Stimulated activated naive CD4-positive, alpha-beta T cell treated with Interleukin-2 at 50 U/mL for 16 hours (primary cell): ENCODE data around the gene HSP90AB1.

Source experiments
- DNase-seq: peaks from one replicate; lab custom pipeline; 2025; lab: John Stamatoyannopoulos, UW

Gene HSP90AB1

DNA sequence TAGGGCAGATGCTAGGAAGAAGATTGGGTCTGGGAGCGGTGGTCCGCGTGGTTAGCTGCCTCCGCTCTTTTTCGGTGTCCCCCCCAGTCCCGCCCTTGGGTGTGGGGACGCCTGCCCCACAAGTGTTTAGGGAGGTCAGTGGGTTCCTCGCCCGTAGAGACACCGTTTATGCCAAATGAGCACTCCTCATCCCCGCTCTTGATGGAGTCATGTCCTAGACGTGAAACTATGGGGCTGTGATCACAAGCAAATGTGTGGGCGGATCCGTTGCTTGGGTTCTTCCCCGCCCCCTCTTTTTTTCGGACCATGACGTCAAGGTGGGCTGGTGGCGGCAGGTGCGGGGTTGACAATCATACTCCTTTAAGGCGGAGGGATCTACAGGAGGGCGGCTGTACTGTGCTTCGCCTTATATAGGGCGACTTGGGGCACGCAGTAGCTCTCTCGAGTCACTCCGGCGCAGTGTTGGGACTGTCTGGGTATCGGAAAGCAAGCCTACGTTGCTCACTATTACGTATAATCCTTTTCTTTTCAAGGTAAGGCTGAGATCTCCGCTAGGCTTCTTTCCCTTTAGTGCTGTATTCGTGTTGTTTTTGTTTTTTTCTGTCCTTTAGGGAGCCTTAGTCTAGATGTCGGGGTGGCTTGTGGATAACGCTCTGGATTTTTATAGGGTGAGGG is at the start of gene HSP90AB1:
TSS of gene HSP90AB1 (plus strand) at position 439 of the 675 bp plus-strand sequence. CDS start 1,529 bp downstream, outside the sequence.
- DNase-seq, result peak; percentile 95

DNA sequence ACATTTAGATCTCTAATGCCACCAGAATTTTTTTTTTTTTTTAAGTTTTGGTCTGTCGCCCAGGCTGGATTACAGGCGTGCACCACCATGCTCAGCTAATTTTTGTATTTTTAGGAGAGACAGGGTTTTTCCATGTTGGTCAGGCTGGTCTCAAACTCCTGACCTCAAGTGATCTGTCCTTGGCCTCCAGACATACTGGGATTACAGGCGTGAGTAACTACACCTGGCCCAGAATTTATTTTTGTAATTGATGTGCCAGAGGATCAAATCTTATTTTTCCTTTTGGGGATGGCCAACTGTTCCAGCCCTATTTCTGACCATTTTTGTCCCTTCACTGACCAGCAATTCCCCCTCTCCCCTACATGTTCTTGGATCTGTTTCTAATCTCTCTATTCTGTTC is 48.2 kb upstream of the HSP90AB1 start:
- DNase-seq, result no peak

- DNase-seq, result no peak
Measured at GRCh38 chr6:44199883-44200282, 47.0 kb upstream of the HSP90AB1 start.

- DNase-seq, result no peak
Measured at GRCh38 chr6:44201200-44201599, 45.7 kb upstream of the HSP90AB1 start.

DNA sequence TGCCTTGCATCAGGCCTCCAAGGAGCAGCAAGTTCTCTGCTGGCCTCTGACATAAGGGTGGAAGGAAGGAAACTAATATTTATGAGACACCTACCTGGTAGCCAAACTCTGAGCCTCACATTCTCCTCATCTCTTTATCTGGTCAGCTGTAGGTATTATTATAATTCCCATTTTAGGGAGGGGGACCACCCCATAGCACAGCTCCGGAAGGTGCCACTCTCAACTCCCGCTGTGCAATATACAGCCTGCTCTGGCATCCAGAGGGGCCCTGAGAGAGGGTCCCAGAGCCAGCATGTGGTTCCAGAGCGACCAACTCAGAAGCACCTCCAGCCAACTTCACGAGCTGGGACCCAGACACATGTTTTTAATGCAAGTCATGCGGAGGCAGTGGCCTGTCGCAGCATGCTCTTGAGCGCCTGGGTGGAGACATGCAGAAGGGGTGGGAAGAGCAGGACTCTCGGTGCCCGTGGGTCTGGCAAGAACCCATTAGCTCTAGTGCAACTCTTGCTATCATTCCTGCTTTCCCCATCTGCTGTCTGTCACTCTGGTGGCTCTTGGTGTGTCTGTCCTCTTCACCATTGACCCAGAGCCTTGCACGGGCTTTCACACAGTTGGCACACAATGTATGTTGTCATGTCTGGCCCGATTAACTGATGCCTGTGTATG is 45.1 kb upstream of the HSP90AB1 start:
- no peak for DNase-seq

GRCh38 chr6:44202332-44202971 is 44.4 kb upstream of the HSP90AB1 start:
- DNase-seq, result no peak

- DNase-seq, result no peak
Measured at GRCh38 chr6:44202972-44203750, 43.7 kb upstream of the HSP90AB1 start.

- DNase-seq, result no peak
Measured at GRCh38 chr6:44203955-44204354, 42.9 kb upstream of the HSP90AB1 start.

DNA sequence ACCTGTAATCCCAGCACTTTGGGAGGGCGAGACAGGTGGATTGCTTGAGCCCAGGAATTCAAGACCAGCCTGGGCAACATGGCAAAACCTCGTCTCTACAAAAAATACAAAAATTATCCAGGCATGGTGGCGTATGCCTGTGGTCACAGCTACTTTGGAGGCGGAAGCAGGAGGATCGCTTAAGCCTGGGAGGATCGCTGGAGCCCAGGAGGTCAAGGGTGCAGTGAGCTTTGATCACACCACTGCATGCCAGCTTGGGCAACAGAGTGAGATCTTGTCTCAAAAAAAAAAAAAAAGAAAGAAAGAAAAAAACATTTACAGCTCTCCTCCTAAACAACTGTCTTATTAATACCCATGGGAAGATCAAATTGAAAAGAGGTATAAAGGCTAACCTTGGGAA is 38.9 kb upstream of the HSP90AB1 start:
- DNase-seq, result no peak

- no peak for DNase-seq
Measured at GRCh38 chr6:44211284-44211683, 35.6 kb upstream of the HSP90AB1 start.

DNA sequence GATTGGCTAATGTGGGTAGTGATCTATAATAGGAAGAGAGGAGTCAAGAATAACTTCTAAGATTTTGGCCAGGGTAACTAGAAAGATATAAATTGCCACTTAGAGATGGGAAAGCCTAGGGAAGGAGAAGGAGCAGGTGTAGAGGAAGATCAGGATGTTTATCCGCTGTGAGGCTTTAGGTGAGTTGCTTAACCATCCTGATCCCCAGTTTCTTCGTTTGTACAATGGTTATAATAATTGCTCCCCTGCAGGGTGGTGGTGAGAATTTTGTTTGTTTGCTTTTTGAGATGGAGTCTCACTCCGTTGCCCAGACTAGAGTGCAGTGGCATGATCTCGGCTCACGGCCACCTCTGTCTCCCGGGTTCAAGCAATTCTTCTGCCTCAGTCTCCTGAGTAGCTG is 32.6 kb upstream of the HSP90AB1 start:
- no peak for DNase-seq

GRCh38 chr6:44216677-44217331 is 30.1 kb upstream of the HSP90AB1 start, which contains the start of gene MYMX:
Gene MYMX, plus strand, starts transcription at chr6:44216926. Its CDS starts 546 bp downstream, at chr6:44217472.
- DNase-seq, result no peak

GRCh38 chr6:44217332-44218143 is 29.4 kb upstream of the HSP90AB1 start:
- DNase-seq, result no peak

GRCh38 chr6:44219053-44219814 is 27.7 kb upstream of the HSP90AB1 start:
- peak; percentile 11 for DNase-seq

DNA sequence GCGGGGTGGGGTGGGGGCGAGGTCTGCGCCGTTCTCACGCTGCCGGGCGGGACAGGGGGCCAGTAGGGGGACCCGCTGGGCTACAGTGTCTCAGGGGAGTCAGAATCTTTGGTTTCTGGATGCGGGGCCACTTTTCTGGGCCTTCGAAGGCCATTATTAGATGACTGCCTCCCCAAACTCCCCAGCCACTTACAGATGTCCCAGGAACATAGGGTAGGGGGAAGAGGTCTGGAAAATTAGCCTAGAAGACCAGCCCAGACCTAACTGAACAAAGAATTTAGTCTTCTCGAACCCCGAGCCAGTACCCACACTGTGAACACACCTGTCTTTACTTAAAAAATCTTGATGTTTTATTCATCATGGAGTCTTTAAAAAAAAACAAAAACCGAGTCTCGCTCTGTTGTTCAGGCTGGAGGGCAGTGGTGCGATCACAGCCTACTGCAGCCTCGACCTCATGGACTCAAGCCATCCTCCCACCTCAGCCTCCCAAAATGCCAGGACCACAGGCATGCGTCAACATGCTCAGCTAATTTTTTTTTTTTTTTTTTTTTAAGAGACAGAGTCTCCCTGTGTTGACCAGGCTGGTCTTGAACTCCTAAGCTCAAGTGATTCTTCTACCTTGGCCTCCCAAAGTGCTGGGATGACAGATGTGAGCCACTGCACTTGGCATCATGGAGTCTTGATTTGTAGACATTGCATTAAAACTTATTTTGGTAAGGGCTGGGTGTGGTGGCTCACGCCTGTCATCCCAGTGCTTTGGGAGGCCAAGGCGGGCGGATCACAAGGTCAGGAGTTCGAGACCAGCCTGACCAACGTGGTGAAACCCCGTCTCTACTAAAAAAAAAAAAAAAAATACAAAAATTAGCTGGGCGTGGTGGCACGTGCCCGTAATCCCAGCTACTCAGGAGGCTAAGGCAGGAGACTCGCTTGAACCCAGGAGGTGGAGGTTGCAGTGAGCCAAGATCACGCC is 26.8 kb upstream of the HSP90AB1 start:
- DNase-seq, result no peak

DNA sequence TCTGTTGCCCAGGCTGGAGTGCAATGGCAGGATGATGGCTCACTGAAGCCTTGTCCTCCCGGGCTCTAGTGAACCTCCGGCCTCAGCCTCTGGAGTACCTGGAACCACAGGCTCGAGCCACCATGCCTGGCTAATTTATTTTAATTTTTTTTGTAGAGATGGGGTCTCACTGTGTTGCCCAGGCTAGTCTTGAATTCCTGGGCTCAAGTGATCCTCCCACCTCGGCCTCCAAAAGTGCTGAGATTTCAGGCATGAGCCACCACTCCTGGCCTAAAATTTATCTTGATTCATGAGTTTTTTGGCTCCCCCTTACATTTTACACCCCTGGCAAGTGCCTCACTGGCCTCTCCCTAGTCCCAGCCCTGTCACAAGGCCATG is 26.0 kb upstream of the HSP90AB1 start:
- DNase-seq, result no peak

- DNase-seq, result peak; percentile 59
Measured at GRCh38 chr6:44221291-44221960, 25.5 kb upstream of the HSP90AB1 start.

GRCh38 chr6:44221961-44222335 is 25.0 kb upstream of the HSP90AB1 start:
- no peak for DNase-seq
